GM21515 (cell line): ENCODE measurements around the gene JAM3.

Experiments
- ATAC-seq: cut with Tn5 transposase; IDR thresholded peaks from one replicate; pipeline ENCODE4 v1.9.1; 2021; ENCODE audit not compliant: unreplicated experiment

JAM3 gene

GRCh38 chr11:134142536-134142935 is 73.7 kb downstream of the JAM3 start:
- ATAC-seq, result no peak

GRCh38 chr11:134143801-134144200 is 74.9 kb downstream of the JAM3 start:
- ATAC-seq, result no peak

GRCh38 chr11:134144744-134145143 is 75.9 kb downstream of the JAM3 start:
- ATAC-seq, result no peak

GRCh38 chr11:134145715-134146114 is 76.8 kb downstream of the JAM3 start:
- ATAC-seq, result no peak

GRCh38 chr11:134146598-134146997 is 77.7 kb downstream of the JAM3 start:
- ATAC-seq, result no peak

- ATAC-seq, result no peak
These were observed 80.5 kb downstream of the JAM3 start for GRCh38 chr11:134149371-134149770.

GRCh38 chr11:134150195-134150903 is 81.5 kb downstream of the JAM3 start:
- no peak for ATAC-seq

- no peak for ATAC-seq
These were observed 82.3 kb downstream of the JAM3 start for GRCh38 chr11:134151083-134151747.

- ATAC-seq, result no peak
These were observed 83.8 kb downstream of the JAM3 start for GRCh38 chr11:134152696-134153095.

- ATAC-seq, result no peak
These were observed 84.5 kb downstream of the JAM3 start for GRCh38 chr11:134153147-134153905.

- no peak for ATAC-seq
These were observed 85.6 kb downstream of the JAM3 start for GRCh38 chr11:134154441-134154840.

- no peak for ATAC-seq
These were observed 86.6 kb downstream of the JAM3 start for GRCh38 chr11:134155456-134155855.

- no peak for ATAC-seq
These were observed 87.3 kb downstream of the JAM3 start for GRCh38 chr11:134155946-134156865.

GRCh38 chr11:134157451-134157850 is 88.6 kb downstream of the JAM3 start:
- ATAC-seq, result no peak

GRCh38 chr11:134158023-134158422 is 89.2 kb downstream of the JAM3 start:
- ATAC-seq, result no peak

GRCh38 chr11:134159652-134160051 is 90.8 kb downstream of the JAM3 start:
- no peak for ATAC-seq

GRCh38 chr11:134164490-134165370 is 95.9 kb downstream of the JAM3 start:
- ATAC-seq, result no peak

- no peak for ATAC-seq
These were observed 101.5 kb downstream of the JAM3 start for GRCh38 chr11:134170177-134170918.

GRCh38 chr11:134170919-134171281 is 102.0 kb downstream of the JAM3 start:
- ATAC-seq, result no peak
